ENCODE results near the gene GADD45B. TPM values are rescaled to one million over a fixed set of nuclear protein-coding genes. Genes with fewer than 3 reads are reported as not detected.
A peak's percentile ranks its signal among the peaks of the same experiment; 100 is the strongest.
"Not testable (repeated sequence)": the region's sequence is repeated elsewhere in the genome, so short reads cannot be mapped to it uniquely, and the experiment has no call there.

Gene GADD45B
- polyA plus RNA-seq, 3 donors, result 67.4 to 505 (median 76.2) TPM

- H3K79me2 ChIP-seq (ENCODE audit: insufficient read depth, low read length), result no peaks in the 10 kb centered on the region
- no peak overlapping the region for H2AFZ ChIP-seq (ENCODE audit: insufficient read depth, low read depth, low read length, poor library complexity, severe bottlenecking)
- H3K27ac ChIP-seq (ENCODE audit: low read depth in 1 of 2, low read length in 2 of 2), result no peak overlapping the region
- H3K36me3 ChIP-seq (replicated peaks in 1 of 2; ENCODE audit: control insufficient read depth in 1 of 2, insufficient read depth in 2 of 2, low read length in 2 of 2), result no peaks in the 10 kb centered on the region
- H3K4me3 ChIP-seq (replicated peaks in 1 of 3; ENCODE audit: low read depth in 2 of 3, low read length in 3 of 3), result no peak overlapping the region
- H3K27me3 Mint-ChIP-seq (ENCODE audit: low read depth in 3 of 3), result peaks cover 2 to 8% (median 8%) of the 10 kb centered on the region in 3 donors
- TF ChIP-seq CTCF (IDR thresholded peaks at IDR 0.05), result no peak
- no peaks in the 10 kb centered on the region for H4K20me1 ChIP-seq (ENCODE audit: insufficient read depth, low read length)
- H3K9me3 Mint-ChIP-seq, result peaks cover 0 to 4% (median 0%) of the 10 kb centered on the region in 7 donors
- peaks cover 22 to 35% of the 10 kb centered on the region in 2 donors for H3K4me1 ChIP-seq (ENCODE audit: control insufficient read depth in 1 of 2, insufficient read depth in 2 of 2, low read length in 2 of 2)
- 73% methylated on average over 9 of the region's 12 CpGs for WGBS (ENCODE audit: insufficient coverage)
- H3K4me2 ChIP-seq (replicated peaks; ENCODE audit: extremely low read depth, low read length, poor library complexity, severe bottlenecking), result no peak overlapping the region
- no peak overlapping the region for H3K9ac ChIP-seq (ENCODE audit: insufficient read depth, low read length, poor library complexity, severe bottlenecking)
- H3K27ac Mint-ChIP-seq, result no peak overlapping the region
- intact Hi-C loops (cut with micrococcal nuclease), result no loop called here
- H3K27me3 ChIP-seq (ENCODE audit: control insufficient read depth in 2 of 2, insufficient read depth in 2 of 2, low read length in 2 of 2), result no peaks in the 10 kb centered on the region
- DNase-seq, result no peak
- H3K9me3 ChIP-seq (replicated peaks in 1 of 2; ENCODE audit: control insufficient read depth in 1 of 2, insufficient read depth in 1 of 2, low read length in 2 of 2), result no peaks in the 10 kb centered on the region
- H3K4me3 Mint-ChIP-seq, result no peak overlapping the region
- H3K36me3 Mint-ChIP-seq, result no peaks in the 10 kb centered on the region
- peaks cover 36% of the 10 kb centered on the region for H3K4me1 Mint-ChIP-seq
Measured at GRCh38 chr19:2500841-2501261, 24.9 kb downstream of the GADD45B start.

GRCh38 chr19:2503521-2504109, 27.7 kb downstream of the GADD45B start:
- no peaks in the 10 kb centered on the region for H3K79me2 ChIP-seq (ENCODE audit: insufficient read depth, low read length)
- H3K27ac Mint-ChIP-seq, result peak overlapping the region; percentile 83 to 95 (median 93)
- TF ChIP-seq CTCF (IDR thresholded peaks at IDR 0.05), result no peak
- H3K4me3 ChIP-seq (replicated peaks in 1 of 3; ENCODE audit: low read depth in 2 of 3, low read length in 3 of 3), result peak overlapping the region in 1 of 3 experiments; percentile 14
- H2AFZ ChIP-seq (ENCODE audit: insufficient read depth, low read depth, low read length, poor library complexity, severe bottlenecking), result peak overlapping the region; percentile 29
- H3K4me1 Mint-ChIP-seq, result peaks cover 38% of the 10 kb centered on the region
- H3K4me1 ChIP-seq (ENCODE audit: control insufficient read depth in 1 of 2, insufficient read depth in 2 of 2, low read length in 2 of 2), result peaks cover 32 to 37% of the 10 kb centered on the region in 2 donors
- no peaks in the 10 kb centered on the region for H3K36me3 ChIP-seq (replicated peaks in 1 of 2; ENCODE audit: control insufficient read depth in 1 of 2, insufficient read depth in 2 of 2, low read length in 2 of 2)
- H3K36me3 Mint-ChIP-seq, result no peaks in the 10 kb centered on the region
- intact Hi-C loops (cut with micrococcal nuclease), result no loop called here
- peak overlapping the region; percentile 18 for H3K4me2 ChIP-seq (replicated peaks; ENCODE audit: extremely low read depth, low read length, poor library complexity, severe bottlenecking)
- peak overlapping the region in 1 of 2 donors; percentile 48 for H3K4me3 Mint-ChIP-seq
- H3K9me3 ChIP-seq (replicated peaks in 1 of 2; ENCODE audit: control insufficient read depth in 1 of 2, insufficient read depth in 1 of 2, low read length in 2 of 2), result no peaks in the 10 kb centered on the region
- H3K9ac ChIP-seq (ENCODE audit: insufficient read depth, low read length, poor library complexity, severe bottlenecking), result peak overlapping the region; percentile 59
- peak; percentile 70 to 77 (median 74) for DNase-seq
- H3K27me3 ChIP-seq (ENCODE audit: control insufficient read depth in 2 of 2, insufficient read depth in 2 of 2, low read length in 2 of 2), result no peaks in the 10 kb centered on the region
- 60% methylated on average over 21 of the region's 21 CpGs for WGBS (ENCODE audit: insufficient coverage)
- peak overlapping the region; percentile 44 to 83 for H3K27ac ChIP-seq (ENCODE audit: low read depth in 1 of 2, low read length in 2 of 2)
- peaks cover 0 to 3% (median 0%) of the 10 kb centered on the region in 7 donors for H3K9me3 Mint-ChIP-seq
- no peaks in the 10 kb centered on the region for H4K20me1 ChIP-seq (ENCODE audit: insufficient read depth, low read length)
- H3K27me3 Mint-ChIP-seq (ENCODE audit: low read depth in 3 of 3), result peaks cover 2 to 8% (median 7%) of the 10 kb centered on the region in 3 donors

- DNase-seq; H3K27me3 ChIP-seq (ENCODE audit: control insufficient read depth in 2 of 2, insufficient read depth in 2 of 2, low read length in 2 of 2); H3K36me3 Mint-ChIP-seq; H3K36me3 ChIP-seq (replicated peaks in 1 of 2; ENCODE audit: control insufficient read depth in 1 of 2, insufficient read depth in 2 of 2, low read length in 2 of 2); H3K79me2 ChIP-seq (ENCODE audit: insufficient read depth, low read length); H4K20me1 ChIP-seq (ENCODE audit: insufficient read depth, low read length); H3K27me3 Mint-ChIP-seq (ENCODE audit: low read depth in 3 of 3); H3K9me3 Mint-ChIP-seq; H3K9me3 ChIP-seq (replicated peaks in 1 of 2; ENCODE audit: control insufficient read depth in 1 of 2, insufficient read depth in 1 of 2, low read length in 2 of 2); H3K9ac ChIP-seq (ENCODE audit: insufficient read depth, low read length, poor library complexity, severe bottlenecking): not testable (repeated sequence)
- H3K4me1 ChIP-seq (ENCODE audit: control insufficient read depth in 1 of 2, insufficient read depth in 2 of 2, low read length in 2 of 2), result peaks cover 29 to 31% of the 10 kb centered on the region in 2 donors
- peak overlapping the region; percentile 63 for H2AFZ ChIP-seq (ENCODE audit: insufficient read depth, low read depth, low read length, poor library complexity, severe bottlenecking)
- peak overlapping the region in 1 of 3 experiments; percentile 48 for H3K4me3 ChIP-seq (replicated peaks in 1 of 3; ENCODE audit: low read depth in 2 of 3, low read length in 3 of 3)
- peak overlapping the region; percentile 62 for H3K4me2 ChIP-seq (replicated peaks; ENCODE audit: extremely low read depth, low read length, poor library complexity, severe bottlenecking)
- H3K27ac ChIP-seq (ENCODE audit: low read depth in 1 of 2, low read length in 2 of 2), result peak overlapping the region; percentile 23 to 73
- WGBS (ENCODE audit: insufficient coverage), result no CpG with 5 or more reads among the region's 8 CpGs
- Mint-ChIP-seq H3K4me3 (peak overlapping the region; percentile 52 to 72), H3K4me1 (peaks cover 32% of the 10 kb centered on the region), H3K27ac (peak overlapping the region in 6 of 7 donors; percentile 73 to 92 (median 85))
- intact Hi-C loops (cut with micrococcal nuclease), result loop anchor here in 1 of 2 donors (5.0 kb wide), 1 partner anchor 36 kb away; no protein-coding TSS in a partner anchor
Measured at GRCh38 chr19:2506656-2507055, 30.7 kb downstream of the GADD45B start.

Data from CD14-positive monocyte (primary cell).